Measurements from ENCODE around the gene NRG3.

DNA sequence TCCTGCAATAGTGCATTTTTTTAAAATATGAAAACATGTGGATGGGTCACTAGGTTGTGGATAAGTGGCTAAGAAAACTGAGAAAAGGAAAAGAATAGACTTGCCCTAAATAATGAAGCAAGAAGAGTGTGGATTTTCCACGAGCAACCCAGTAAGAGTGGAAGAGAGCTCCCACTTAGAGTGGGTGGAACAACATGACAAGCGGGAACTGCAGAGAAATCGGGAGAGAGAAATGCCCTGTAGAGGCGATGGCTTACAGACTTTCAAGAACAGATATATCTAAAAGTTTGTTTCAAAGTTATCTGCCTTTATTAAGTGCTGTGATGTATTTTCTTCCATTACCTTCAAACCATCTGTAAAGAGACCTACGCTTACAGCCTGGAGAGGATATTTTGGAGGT is 26.1 kb upstream of the NRG3 start:
- TF ChIP-seq, protein P1, sequence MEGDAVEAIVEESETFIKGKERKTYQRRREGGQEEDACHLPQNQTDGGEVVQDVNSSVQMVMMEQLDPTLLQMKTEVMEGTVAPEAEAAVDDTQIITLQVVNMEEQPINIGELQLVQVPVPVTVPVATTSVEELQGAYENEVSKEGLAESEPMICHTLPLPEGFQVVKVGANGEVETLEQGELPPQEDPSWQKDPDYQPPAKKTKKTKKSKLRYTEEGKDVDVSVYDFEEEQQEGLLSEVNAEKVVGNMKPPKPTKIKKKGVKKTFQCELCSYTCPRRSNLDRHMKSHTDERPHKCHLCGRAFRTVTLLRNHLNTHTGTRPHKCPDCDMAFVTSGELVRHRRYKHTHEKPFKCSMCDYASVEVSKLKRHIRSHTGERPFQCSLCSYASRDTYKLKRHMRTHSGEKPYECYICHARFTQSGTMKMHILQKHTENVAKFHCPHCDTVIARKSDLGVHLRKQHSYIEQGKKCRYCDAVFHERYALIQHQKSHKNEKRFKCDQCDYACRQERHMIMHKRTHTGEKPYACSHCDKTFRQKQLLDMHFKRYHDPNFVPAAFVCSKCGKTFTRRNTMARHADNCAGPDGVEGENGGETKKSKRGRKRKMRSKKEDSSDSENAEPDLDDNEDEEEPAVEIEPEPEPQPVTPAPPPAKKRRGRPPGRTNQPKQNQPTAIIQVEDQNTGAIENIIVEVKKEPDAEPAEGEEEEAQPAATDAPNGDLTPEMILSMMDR (IDR thresholded peaks at IDR 0.05; ENCODE audit: low read length): no peak
- TF ChIP-seq EZH2 (IDR thresholded peaks at IDR 0.05; ENCODE audit: borderline replicate concordance, low read length): no peak
